Measurements from ENCODE around the gene VPS13C.
"Not testable (repeated sequence)": the region's sequence is repeated elsewhere in the genome, so short reads cannot be mapped to it uniquely, and the experiment has no call there.

- not testable (repeated sequence) for TF ChIP-seq FOXK2, ELF4, TARDBP (IDR thresholded peaks at IDR 0.05)
- TF ChIP-seq, protein P1, sequence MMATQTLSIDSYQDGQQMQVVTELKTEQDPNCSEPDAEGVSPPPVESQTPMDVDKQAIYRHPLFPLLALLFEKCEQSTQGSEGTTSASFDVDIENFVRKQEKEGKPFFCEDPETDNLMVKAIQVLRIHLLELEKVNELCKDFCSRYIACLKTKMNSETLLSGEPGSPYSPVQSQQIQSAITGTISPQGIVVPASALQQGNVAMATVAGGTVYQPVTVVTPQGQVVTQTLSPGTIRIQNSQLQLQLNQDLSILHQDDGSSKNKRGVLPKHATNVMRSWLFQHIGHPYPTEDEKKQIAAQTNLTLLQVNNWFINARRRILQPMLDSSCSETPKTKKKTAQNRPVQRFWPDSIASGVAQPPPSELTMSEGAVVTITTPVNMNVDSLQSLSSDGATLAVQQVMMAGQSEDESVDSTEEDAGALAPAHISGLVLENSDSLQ (IDR thresholded peaks at IDR 0.05) = not testable (repeated sequence)
These were observed 12.0 kb downstream of the VPS13C start for GRCh38 chr15:62048254-62048653.
